Measurements from ENCODE around the gene SNX17. TPM values are rescaled to one million over a fixed set of nuclear protein-coding genes. Genes with fewer than 3 reads are reported as not detected.

The SNX17 gene
- total and polyA plus RNA-seq, 2 of the 13 experiments (the other 11 are each of a cell fraction or from before 2014, with no cell fraction given) = 75.0 to 109 TPM

- TF ChIP-seq NFE2L1 (CRISPR knock-in tag; IDR thresholded peaks at IDR 0.05; ENCODE audit: borderline replicate concordance) (no peak; the same call in 1 of the 2 replicates), STAT5B (CRISPR knock-in tag; IDR thresholded peaks at IDR 0.05) (no peak), FOSL2 (CRISPR knock-in tag; IDR thresholded peaks at IDR 0.05) (no peak), ZNF558 (CRISPR knock-in tag; IDR thresholded peaks at IDR 0.05; ENCODE audit: borderline replicate concordance) (0 out of 2 replicates have a peak, but pooled peaks have one; percentile 31), GLMP (CRISPR knock-in tag; IDR thresholded peaks at IDR 0.05; ENCODE audit: borderline replicate concordance) (no peak), HES4 (CRISPR knock-in tag; IDR thresholded peaks at IDR 0.05; ENCODE audit: borderline replicate concordance) (peak; percentile 88; the same call in 1 of the 2 replicates), CHD2 (IDR thresholded peaks at IDR 0.05; ENCODE audit: low read depth, low read length) (0 out of 2 replicates have a peak, but pooled peaks have one; percentile 8), MXD3 (CRISPR knock-in tag; IDR thresholded peaks at IDR 0.05) (no peak), GRHL1 (CRISPR knock-in tag; conservative IDR thresholded peaks at IDR 0.05) (no peak), ZKSCAN1 (IDR thresholded peaks at IDR 0.05; ENCODE audit: low read length) (no peak), UBTF (CRISPR knock-in tag; IDR thresholded peaks at IDR 0.05) (0 out of 2 replicates have a peak, but pooled peaks have one; percentile 13), PAF1 (CRISPR knock-in tag; IDR thresholded peaks at IDR 0.05) (0 out of 2 replicates have a peak, but pooled peaks have one; percentile 40), ZBTB38 (CRISPR knock-in tag; IDR thresholded peaks at IDR 0.05) (0 out of 2 replicates have a peak, but pooled peaks have one; percentile 39), HDAC1 (CRISPR knock-in tag; IDR thresholded peaks at IDR 0.05) (0 out of 2 replicates have a peak, but pooled peaks have one; percentile 39), ZNF567 (CRISPR knock-in tag; IDR thresholded peaks at IDR 0.05; ENCODE audit: borderline replicate concordance) (no peak), ZNF749 (CRISPR knock-in tag; IDR thresholded peaks at IDR 0.05; ENCODE audit: borderline replicate concordance) (0 out of 2 replicates have a peak, but pooled peaks have one; percentile 51), HMGXB4 (CRISPR knock-in tag; IDR thresholded peaks at IDR 0.05; ENCODE audit: borderline replicate concordance in 1 of 2, low read depth in 1 of 2) (peak in 1 of 2 experiments; percentile 53; a peak in 1 of 4 replicates), ZNF160 (CRISPR knock-in tag; IDR thresholded peaks at IDR 0.05) (no peak), CREB3 (CRISPR knock-in tag; IDR thresholded peaks at IDR 0.05) (no peak)
These were observed 9.6 kb downstream of the SNX17 start (continued) for GRCh38 chr2:27379836-27380625.

Data from HepG2 (cell line).